Loucy (cell line): Measurements from ENCODE around the gene FZR1.

Experiments
- H2AFZ ChIP-seq: fragments of 200-600 bp; sonication (generic); 2 replicates; pipeline ENCODE4 v1.6.0; 2016; ENCODE audit warnings: antibody characterized with exemption, mild to moderate bottlenecking, low read length, moderate library complexity
- H3F3A ChIP-seq: fragments of 200-600 bp; 2 replicates; pipeline ENCODE4 v1.6.0; 2016; ENCODE audit warnings: antibody characterized with exemption, low read depth, mild to moderate bottlenecking
- H3K27me3 ChIP-seq: fragments of 200-600 bp; sonication (generic); 2 replicates; pipeline ENCODE4 v1.6.1; 2014; ENCODE audit warnings: low read length, mild to moderate bottlenecking; ENCODE audit not compliant: insufficient read depth, poor library complexity, severe bottlenecking
- H3K36me3 ChIP-seq: fragments of 200-600 bp; sonication (generic); 2 replicates; pipeline ENCODE4 v1.6.1; 2016; ENCODE audit warnings: low read length; ENCODE audit not compliant: insufficient read depth
- H3K4me1 ChIP-seq: fragments of 200-600 bp; sonication (generic); 2 replicates; pipeline ENCODE4 v1.5.1; 2014; ENCODE audit warnings: low read length, mild to moderate bottlenecking; ENCODE audit not compliant: insufficient read depth, poor library complexity, severe bottlenecking
- H3K4me2 ChIP-seq: fragments of 200-600 bp; sonication (generic); 2 replicates; pipeline ENCODE4 v1.6.0; 2014; ENCODE audit warnings: antibody characterized with exemption, low read length, low read depth, mild to moderate bottlenecking; ENCODE audit not compliant: poor library complexity, severe bottlenecking
- H3K4me3 ChIP-seq: fragments of 200-600 bp; sonication (generic); 2 replicates; pipeline ENCODE4 v1.5.1; 2014; ENCODE audit warnings: low read length, mild to moderate bottlenecking, mixed read lengths; ENCODE audit not compliant: poor library complexity, severe bottlenecking
- H3K79me2 ChIP-seq: fragments of 200-600 bp; sonication (generic); 2 replicates; pipeline ENCODE4 v1.6.1; 2014; ENCODE audit warnings: low read length; ENCODE audit not compliant: insufficient read depth
- H3K9ac ChIP-seq: fragments of 200-600 bp; sonication (generic); 2 replicates; pipeline ENCODE4 v1.6.0; 2014; ENCODE audit warnings: mild to moderate bottlenecking, low read depth, low read length, moderate library complexity; ENCODE audit not compliant: poor library complexity, severe bottlenecking
- H3K9me2 ChIP-seq: fragments of 200-600 bp; sonication (generic); replicated peaks from 2 replicates; pipeline ENCODE4 v1.6.1; 2016; ENCODE audit warnings: low read depth, low read length, mixed read lengths
- H3K9me3 ChIP-seq: fragments of 200-600 bp; sonication (generic); 2 replicates; pipeline ENCODE4 v1.6.1; 2014; ENCODE audit warnings: mild to moderate bottlenecking, antibody characterized with exemption, low read length, low read depth; ENCODE audit not compliant: insufficient read depth
- H4K20me1 ChIP-seq: fragments of 200-600 bp; sonication (generic); 2 replicates; pipeline ENCODE4 v1.6.0; 2014; ENCODE audit warnings: antibody characterized with exemption, low read length, mild to moderate bottlenecking; ENCODE audit not compliant: insufficient read depth, poor library complexity, severe bottlenecking
- EZH2phosphoT487 ChIP-seq: fragments of 200-600 bp; IDR thresholded peaks from 2 replicates; pipeline ENCODE4 v1.6.1; 2018; ENCODE audit warnings: antibody characterized with exemption, mild to moderate bottlenecking, moderate library complexity, borderline replicate concordance
- TF ChIP-seq, protein P1 (sequence below): fragments of 200-600 bp; sonication (generic); conservative IDR thresholded peaks from 2 replicates; pipeline ENCODE4 v1.5.1; 2014; ENCODE audit warnings: mild to moderate bottlenecking, antibody characterized with exemption, low read length

Gene FZR1

DNA sequence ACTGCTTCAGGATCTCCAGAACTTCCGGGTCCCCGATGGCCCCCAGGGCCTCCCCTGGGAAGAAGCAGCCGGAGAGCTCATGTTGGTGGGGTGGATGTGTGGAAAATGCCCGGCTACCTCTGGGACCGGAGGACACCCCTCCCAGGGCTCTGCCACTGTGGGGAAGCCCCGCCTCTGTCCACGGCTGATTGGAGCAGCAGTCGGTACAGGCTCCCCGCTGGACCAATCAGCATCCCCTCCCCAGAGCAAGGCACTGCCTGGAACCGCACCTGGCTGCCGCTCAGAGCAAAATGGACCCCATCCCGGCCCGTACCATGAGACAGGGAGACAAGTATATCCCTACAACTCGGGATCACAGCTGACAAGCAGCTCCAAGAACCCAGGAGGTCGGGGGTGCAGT lies 12.1 kb upstream of the FZR1 start:
- Histone ChIP-seq H3K9ac (no peak overlapping the region), H3K4me3 (no peak overlapping the region), H3K4me1 (peaks cover under 1% of the 10 kb centered on the region), H3K27me3 (no peaks in the 10 kb centered on the region), H3K4me2 (no peak overlapping the region), H4K20me1 (no peaks in the 10 kb centered on the region), H3F3A (no peaks in the 10 kb centered on the region), H3K9me3 (no peaks in the 10 kb centered on the region), H3K9me2 (no peaks in the 10 kb centered on the region), H3K36me3 (peaks cover 5% of the 10 kb centered on the region; the same call in 1 of the 2 replicates), H2AFZ (no peak overlapping the region), H3K79me2 (peaks cover 8% of the 10 kb centered on the region)
- no peak for TF ChIP-seq EZH2phosphoT487
- TF ChIP-seq, protein P1, sequence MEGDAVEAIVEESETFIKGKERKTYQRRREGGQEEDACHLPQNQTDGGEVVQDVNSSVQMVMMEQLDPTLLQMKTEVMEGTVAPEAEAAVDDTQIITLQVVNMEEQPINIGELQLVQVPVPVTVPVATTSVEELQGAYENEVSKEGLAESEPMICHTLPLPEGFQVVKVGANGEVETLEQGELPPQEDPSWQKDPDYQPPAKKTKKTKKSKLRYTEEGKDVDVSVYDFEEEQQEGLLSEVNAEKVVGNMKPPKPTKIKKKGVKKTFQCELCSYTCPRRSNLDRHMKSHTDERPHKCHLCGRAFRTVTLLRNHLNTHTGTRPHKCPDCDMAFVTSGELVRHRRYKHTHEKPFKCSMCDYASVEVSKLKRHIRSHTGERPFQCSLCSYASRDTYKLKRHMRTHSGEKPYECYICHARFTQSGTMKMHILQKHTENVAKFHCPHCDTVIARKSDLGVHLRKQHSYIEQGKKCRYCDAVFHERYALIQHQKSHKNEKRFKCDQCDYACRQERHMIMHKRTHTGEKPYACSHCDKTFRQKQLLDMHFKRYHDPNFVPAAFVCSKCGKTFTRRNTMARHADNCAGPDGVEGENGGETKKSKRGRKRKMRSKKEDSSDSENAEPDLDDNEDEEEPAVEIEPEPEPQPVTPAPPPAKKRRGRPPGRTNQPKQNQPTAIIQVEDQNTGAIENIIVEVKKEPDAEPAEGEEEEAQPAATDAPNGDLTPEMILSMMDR: no peak

DNA sequence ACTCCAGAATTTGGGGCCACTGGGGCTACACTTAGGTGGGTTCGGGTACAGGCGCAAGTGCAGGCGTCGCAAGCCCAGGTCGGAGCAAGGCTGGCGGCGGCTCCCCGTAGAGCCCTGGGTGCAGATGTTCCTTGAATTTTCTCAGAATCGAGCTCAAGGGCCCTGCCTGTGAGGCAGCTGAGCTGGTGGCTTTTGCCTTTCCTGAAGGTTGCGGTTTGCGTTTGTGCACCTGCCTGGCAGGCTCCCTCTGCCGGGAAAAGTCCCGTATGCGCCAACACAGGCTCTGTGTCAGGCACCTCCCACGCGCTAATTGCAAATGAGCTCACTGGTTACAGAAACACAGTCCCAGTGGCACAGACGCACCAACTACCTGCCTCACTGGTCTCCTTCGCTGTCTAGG lies 11.6 kb upstream of the FZR1 start:
- Histone ChIP-seq H3K9ac (no peak overlapping the region), H3K4me3 (no peak overlapping the region), H3K27me3 (no peaks in the 10 kb centered on the region), H3K9me2 (no peaks in the 10 kb centered on the region), H3K9me3 (no peaks in the 10 kb centered on the region), H3K4me2 (no peak overlapping the region), H2AFZ (no peak overlapping the region), H4K20me1 (no peaks in the 10 kb centered on the region), H3F3A (no peaks in the 10 kb centered on the region), H3K36me3 (peaks cover 5% of the 10 kb centered on the region; the same call in 1 of the 2 replicates), H3K79me2 (peaks cover 13% of the 10 kb centered on the region), H3K4me1 (peaks cover 6% of the 10 kb centered on the region)
- TF ChIP-seq EZH2phosphoT487: no peak
- TF ChIP-seq, protein P1: no peak

DNA sequence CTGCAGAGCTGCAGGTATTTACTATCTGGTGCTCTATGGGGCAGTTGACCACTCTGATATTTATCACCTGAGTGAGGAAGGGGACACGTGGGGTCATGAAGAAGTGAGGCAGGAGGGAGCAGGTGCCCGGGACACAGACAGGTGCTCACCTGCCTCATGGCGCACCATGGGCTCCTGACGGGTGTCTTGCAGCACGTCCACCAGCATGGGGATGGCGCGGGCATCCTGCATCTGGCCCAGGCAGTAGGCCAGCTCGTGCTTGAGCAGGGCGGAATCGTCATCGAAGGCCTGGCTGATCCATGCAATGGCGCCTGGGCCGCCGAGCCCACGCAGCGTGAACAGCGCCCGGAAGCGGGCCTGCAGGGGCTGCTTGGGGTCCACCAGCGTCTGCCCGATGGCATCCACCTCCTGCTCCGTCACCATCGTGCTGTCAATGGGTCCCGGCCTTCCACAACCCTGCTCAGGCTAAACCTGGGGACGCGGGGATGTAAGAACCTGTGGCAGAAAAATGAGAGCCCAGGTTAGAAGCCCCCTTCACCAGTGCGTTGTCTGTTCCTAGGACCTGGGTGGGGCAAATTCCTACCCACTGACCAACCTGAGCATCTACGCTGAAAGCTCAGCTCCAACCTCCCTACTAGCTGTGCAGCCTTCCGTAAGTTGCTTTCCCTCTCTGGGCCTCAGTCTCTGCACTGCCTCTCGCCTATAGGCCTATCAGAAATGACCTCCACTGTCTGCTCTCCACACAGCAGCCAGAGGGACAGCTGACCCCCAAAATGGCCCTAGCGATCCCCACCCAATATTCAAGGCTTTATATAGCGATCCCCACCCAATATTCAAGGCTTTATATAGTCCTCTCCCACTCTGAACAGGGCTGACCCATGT lies 9.5 kb upstream of the FZR1 start:
- Histone ChIP-seq H3K4me2 (no peak overlapping the region), H3K9me2 (no peaks in the 10 kb centered on the region), H3K9me3 (no peaks in the 10 kb centered on the region), H3K4me3 (no peak overlapping the region), H4K20me1 (no peaks in the 10 kb centered on the region), H3K36me3 (peaks cover 5% of the 10 kb centered on the region; the same call in 1 of the 2 replicates), H3K4me1 (peaks cover 11% of the 10 kb centered on the region), H3F3A (no peaks in the 10 kb centered on the region), H2AFZ (no peak overlapping the region), H3K27me3 (no peaks in the 10 kb centered on the region), H3K9ac (no peak overlapping the region), H3K79me2 (peaks cover 21% of the 10 kb centered on the region)
- TF ChIP-seq, protein P1: no peak
- TF ChIP-seq EZH2phosphoT487: no peak
